GM12874 (cell line): Measurements from ENCODE around the gene SSTR1.

Source experiments
- TF ChIP-seq, protein P1 (sequence below): IDR thresholded peaks from 2 replicates; pipeline ENCODE4 v1.5.1; 2011; ENCODE audit warnings: low read depth, mild to moderate bottlenecking, control low read depth, low read length, moderate library complexity; ENCODE audit not compliant: insufficient read depth

Gene SSTR1

DNA sequence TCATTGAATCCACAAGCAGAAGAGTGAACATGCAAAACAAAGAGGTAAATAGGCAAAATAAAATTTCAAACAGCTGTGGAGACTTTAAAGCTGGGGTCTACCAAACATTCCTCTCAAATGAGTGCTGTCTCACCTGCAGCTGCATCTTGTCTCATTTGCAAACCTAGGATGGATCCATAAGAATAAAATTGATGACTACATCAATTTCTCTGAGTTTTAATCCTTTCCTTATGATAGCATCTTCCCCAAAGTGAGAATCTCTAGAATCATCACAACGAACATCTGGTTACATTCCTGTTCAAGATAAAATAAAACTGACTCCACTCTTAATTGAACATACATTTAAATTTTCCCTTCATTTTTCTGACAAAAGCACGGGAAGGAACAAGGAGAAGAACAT lies 18.2 kb downstream of the SSTR1 start:
- TF ChIP-seq, protein P1, sequence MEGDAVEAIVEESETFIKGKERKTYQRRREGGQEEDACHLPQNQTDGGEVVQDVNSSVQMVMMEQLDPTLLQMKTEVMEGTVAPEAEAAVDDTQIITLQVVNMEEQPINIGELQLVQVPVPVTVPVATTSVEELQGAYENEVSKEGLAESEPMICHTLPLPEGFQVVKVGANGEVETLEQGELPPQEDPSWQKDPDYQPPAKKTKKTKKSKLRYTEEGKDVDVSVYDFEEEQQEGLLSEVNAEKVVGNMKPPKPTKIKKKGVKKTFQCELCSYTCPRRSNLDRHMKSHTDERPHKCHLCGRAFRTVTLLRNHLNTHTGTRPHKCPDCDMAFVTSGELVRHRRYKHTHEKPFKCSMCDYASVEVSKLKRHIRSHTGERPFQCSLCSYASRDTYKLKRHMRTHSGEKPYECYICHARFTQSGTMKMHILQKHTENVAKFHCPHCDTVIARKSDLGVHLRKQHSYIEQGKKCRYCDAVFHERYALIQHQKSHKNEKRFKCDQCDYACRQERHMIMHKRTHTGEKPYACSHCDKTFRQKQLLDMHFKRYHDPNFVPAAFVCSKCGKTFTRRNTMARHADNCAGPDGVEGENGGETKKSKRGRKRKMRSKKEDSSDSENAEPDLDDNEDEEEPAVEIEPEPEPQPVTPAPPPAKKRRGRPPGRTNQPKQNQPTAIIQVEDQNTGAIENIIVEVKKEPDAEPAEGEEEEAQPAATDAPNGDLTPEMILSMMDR: no peak

GRCh38 chr14:38226366-38226765 lies 18.7 kb downstream of the SSTR1 start:
- TF ChIP-seq, protein P1: no peak

DNA sequence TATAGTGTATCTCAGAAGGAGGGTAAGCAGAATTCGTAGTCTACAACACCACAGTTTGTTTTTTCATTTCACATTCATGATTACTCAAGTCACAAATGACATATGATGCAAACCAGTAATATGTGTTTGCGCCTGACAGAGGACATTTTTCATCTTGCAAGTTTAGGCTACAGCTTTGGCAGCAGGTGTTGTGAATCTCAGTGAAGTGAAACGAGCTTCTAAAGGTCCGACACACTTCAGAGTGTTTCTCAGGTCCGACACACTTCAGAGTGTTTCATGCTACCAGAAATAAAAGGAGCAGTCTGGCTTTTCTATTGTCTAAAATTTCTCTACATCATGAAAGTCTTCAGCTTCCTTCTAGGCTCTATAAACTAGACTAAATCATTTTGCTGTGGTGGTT lies 25.5 kb downstream of the SSTR1 start:
- TF ChIP-seq, protein P1: no peak

- TF ChIP-seq, protein P1: no peak
Observed at GRCh38 chr14:38238332-38238731, 30.6 kb downstream of the SSTR1 start.

- TF ChIP-seq, protein P1: no peak
Observed at GRCh38 chr14:38238878-38239277, 31.2 kb downstream of the SSTR1 start.

DNA sequence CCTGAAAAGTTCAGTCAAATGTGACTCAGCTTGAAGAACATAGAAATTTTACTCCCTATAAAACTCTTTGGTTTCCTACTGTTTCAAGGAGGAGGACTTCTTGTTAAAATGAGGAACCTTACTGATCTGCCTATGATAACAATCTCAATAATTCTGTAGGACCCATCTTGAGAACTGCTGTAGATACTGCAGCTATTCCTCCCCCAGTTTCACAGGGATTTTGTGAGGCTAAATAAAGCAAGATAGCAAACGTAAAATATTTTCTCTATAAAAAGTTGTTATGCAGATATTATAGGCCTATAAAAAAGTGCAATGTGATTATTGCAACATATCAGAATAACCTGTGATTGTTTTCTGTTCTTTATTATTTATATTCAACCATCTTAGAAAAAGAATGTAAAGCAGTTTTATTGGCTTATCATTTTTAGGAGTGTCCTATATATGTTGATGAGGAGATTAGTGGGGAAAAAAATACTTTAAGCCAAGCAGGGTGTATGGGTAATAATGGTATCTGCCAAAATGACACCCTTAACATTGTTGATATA lies 36.1 kb downstream of the SSTR1 start:
- TF ChIP-seq, protein P1: no peak

DNA sequence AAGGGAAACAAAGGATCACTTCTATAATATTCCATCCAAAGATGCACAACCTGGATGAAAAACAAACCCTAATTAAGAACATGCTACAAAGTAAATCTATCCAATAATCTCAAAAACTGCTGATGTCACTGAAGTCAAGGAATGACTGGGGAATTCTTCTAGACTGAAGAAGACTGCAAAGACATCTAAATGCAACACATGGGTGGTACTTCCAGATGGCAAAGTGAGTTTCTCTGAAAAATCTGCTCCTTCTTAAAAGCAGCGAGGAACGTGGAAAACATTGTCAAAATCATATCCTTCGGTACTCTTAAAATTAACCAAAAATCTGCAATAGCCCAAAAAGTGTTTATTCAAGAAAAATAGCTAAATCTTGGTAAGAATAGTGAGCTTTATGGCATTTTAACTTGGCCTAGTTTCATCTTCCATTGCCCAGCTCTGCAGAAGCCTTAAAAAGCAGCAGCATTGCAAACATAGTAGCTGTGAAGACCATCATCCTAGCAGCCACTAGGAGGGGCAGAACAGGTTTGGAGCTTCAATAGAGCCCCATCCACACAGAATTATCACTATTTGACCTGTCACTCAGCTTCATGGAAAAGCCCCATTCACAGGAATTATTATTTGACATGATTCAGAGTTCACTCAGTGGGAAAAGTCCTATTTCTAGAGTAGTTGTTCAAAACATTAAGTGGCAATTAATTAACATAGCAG lies 40.8 kb downstream of the SSTR1 start:
- TF ChIP-seq, protein P1: no peak
